ENCODE results near the gene ORMDL1. TPM values are rescaled to one million over a fixed set of nuclear protein-coding genes. Genes with fewer than 3 reads are reported as not detected.

Gene ORMDL1, protein sequence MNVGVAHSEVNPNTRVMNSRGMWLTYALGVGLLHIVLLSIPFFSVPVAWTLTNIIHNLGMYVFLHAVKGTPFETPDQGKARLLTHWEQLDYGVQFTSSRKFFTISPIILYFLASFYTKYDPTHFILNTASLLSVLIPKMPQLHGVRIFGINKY
- total RNA-seq: 41.1 TPM

DNA sequence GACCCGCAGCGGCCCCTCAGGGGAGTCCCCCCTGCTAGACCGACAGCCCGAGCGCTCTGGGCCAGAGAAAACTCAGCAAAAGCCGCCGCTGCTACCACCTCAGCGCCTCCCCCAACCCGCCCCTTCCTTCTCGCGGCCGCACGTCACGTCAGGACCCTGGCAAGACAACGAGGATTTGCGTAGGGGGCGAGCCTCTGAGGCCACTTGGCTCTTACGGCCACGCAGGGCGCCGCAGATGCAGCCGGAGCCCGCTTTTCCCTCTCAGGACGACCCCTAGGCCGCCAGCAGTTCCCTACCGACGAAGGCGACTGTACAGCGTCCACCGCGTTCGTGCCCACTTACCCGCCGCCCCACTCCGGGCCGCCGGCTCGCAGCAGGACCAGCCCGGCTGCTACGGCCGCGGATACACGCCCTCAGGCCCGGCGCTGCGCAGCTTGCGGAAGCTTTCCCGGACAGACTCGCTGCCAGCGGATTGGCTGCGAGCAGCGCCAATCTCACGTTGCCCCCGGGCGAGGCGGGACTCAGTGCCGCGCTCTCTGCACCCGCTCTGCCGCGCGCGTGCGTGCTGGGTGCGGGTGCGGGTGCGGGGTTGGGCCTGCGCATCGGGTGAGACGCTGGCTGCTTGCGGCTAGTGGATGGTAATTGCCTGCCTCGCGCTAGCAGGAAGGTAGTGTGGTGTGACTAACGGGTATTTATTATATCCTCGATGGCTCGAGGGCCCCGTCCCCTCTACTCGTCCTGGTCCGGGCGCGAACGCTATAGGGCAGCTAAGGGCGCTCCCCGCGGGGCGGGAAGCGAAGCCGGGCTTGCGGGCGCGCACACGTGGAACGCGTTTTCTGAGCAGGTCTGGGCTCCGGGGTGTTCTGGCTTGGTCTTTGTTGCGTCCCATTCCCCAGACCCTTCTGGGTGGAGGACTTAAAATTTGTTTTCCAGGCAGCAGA lies at the start of gene ORMDL1, which contains the start of gene PMS1:
Gene ORMDL1, minus strand, starts transcription at position 413 of the 941 bp plus-strand sequence. CDS start 1,744 bp downstream, outside the sequence.
Gene PMS1, plus strand, starts transcription at position 524 of the 941 bp plus-strand sequence. CDS start 7,360 bp downstream, outside the sequence.
- peak; percentile 97 for DNase-seq (ENCODE audit: low spot score)

GRCh38 chr2:189830510-189830909 lies 46.4 kb upstream of the ORMDL1 start:
- no peak for DNase-seq (ENCODE audit: low spot score)

DNA sequence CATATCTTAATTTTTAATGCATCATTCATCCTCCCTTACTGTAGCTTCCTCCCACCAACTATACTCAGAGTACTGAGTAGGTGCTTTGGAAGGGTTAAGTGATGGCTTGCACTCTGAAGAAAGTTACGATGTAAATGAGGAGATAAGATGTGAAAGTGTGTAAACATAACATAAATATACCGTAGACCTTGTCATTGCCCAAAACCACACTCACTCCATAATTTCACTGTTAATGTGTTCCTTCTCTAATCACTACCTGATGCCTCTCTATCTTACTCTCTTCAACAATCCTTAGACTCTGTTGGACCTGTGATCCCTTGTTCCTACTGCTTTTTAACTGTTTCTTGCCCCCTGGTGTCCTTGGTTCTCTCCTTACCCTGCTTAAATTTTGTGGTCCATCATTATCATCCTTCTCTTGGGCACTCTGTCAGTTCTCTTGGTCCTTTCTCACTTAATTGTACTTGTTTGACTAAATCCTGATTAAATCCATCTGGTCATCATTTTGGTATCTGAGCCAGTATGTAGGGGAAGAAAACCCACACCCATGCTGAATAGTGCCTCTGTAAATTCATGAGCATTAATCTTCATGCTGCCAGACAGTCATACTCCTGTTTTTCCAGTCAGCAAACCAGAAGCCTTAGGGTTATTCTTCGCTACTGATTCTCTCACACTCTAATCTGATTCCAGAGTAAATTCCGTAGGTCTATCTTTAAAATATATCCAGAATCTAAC lies 45.1 kb upstream of the ORMDL1 start:
- DNase-seq (ENCODE audit: low spot score): no peak

GRCh38 chr2:189826039-189826438 lies 41.9 kb upstream of the ORMDL1 start:
- no peak for DNase-seq (ENCODE audit: low spot score)

DNA sequence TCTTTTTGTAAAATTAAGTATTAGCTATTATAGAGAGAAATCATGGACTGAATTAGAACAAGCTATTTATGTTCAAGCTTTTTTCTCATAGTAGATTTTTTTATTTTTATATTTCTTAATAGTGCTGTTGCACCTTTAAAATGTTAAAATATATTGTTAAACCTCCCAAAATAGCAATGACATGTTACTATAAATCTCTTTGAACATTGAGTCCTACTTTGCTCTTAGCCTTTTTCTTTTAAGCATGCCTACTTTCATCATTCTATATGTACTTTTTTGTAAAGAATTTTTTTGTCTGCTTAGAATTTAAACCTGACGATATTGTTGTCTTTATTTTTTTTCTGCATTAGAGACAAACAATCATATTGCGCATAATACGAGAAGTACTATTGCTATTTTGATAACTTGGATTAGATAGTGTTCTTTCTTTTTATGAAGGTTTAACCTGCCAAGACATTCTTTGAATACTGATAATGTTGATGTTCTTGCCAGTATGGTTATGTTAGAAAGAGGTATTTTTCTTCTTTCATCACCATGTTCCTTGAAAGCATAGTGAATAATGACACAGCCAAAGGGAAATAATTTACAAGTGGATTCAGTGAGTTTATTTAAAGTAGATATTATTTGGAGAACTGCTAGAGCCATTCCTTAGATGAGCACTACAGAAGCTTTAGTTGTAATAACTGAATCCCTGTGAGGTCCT lies 40.7 kb upstream of the ORMDL1 start:
- DNase-seq (ENCODE audit: low spot score): no peak

GRCh38 chr2:189821953-189822748 lies 38.0 kb upstream of the ORMDL1 start:
- DNase-seq (ENCODE audit: low spot score): no peak

- no peak for DNase-seq (ENCODE audit: low spot score)
Observed at GRCh38 chr2:189819297-189819704, 35.2 kb upstream of the ORMDL1 start.

GRCh38 chr2:189818249-189819038 lies 34.3 kb upstream of the ORMDL1 start:
- no peak for DNase-seq (ENCODE audit: low spot score)

DNA sequence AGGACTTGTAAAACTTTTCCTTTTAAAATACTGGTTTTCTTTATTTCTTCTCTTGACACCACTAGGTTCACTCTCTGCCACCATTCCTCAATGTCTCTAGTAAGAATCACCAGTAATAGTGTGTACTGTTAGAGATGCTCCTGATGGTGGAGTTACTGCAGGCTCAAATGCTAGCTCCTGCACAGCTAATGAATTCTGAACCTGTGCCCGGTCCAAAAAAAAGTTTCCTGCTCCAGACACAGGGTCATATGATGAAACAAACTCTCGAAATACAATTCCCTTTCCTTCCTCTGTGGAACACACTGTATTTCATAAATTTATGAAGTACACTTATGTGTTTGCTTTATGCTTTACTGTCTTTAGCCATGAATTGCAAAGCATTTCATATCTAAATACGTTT lies 19.3 kb upstream of the ORMDL1 start:
- no peak for DNase-seq (ENCODE audit: low spot score)

GRCh38 chr2:189802396-189802912 lies 18.3 kb upstream of the ORMDL1 start:
- DNase-seq (ENCODE audit: low spot score): no peak

GRCh38 chr2:189799531-189799930 lies 15.4 kb upstream of the ORMDL1 start:
- DNase-seq (ENCODE audit: low spot score): no peak

DNA sequence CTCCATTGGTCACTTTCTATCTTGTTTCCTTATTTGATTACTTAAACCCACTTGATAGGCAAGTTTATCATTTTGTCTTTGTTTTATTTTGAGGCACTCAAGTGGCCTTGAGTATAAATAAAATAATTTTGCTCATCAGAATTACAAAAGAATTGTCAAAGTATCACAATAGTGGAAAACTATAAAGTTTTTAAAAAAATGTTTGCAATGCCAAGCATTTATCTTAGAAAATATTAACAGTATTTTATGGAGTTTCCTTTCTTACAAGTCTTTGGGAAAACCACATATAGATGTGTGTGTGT lies 14.8 kb upstream of the ORMDL1 start:
- DNase-seq (ENCODE audit: low spot score): no peak

- DNase-seq (ENCODE audit: low spot score): no peak
Observed at GRCh38 chr2:189798312-189799029, 14.3 kb upstream of the ORMDL1 start.

DNA sequence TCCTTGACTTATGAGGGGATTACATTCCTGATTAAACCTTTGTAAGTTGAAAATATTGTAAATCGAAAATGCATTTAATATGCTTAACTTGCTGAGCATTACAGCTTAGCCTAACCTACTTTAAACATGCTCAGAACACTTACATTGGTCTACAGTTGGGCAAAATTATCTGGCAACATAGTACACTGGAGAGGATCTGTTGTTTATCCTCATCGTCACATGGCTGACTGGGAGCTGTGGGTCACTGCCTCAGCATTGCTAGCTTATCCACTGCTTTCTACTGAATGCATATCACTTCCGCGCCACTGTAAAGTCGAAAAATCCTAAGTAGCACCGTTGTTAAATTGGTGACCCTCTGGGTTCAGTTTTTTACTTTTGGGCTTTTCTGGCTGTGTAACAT lies 13.8 kb upstream of the ORMDL1 start:
- no peak for DNase-seq (ENCODE audit: low spot score)

GRCh38 chr2:189794310-189794709 lies 10.2 kb upstream of the ORMDL1 start:
- DNase-seq (ENCODE audit: low spot score): no peak

- no peak for DNase-seq (ENCODE audit: low spot score)
Observed at GRCh38 chr2:189791338-189792042, 7.4 kb upstream of the ORMDL1 start.

DNA sequence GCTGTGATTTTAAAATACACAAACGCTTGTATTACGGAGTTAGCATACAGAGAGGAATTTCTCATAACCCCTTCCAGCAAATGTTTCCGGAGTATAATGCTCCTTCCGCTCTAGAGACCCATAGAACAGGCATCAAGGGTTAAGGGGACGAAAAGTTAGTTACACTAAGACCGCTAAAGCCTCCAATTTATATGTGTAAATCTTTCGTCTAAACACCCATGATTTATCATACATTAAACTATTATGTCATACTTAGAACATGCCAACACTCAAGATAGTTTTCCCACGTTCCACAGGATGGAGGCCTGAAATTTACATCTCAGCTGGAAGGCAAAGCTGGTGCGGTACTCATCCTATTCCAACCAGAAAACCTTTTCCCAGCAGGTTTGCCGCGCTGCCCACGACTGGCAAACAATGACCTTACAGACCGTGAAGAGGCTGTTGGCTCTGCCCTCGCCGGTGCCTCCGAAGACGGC lies 650 bp downstream of the ORMDL1 start:
- DNase-seq (ENCODE audit: low spot score): no peak

- DNase-seq (ENCODE audit: low spot score): no peak
Observed at GRCh38 chr2:189782221-189782671, 1.9 kb downstream of the ORMDL1 start.

All from mucosa of gallbladder (tissue), 1 donor.